HG03097 (cell line): Measurements from ENCODE around the gene NHSL1.

Experiments used
- ATAC-seq: cut with Tn5 transposase; IDR thresholded peaks from one replicate; pipeline ENCODE4 v1.9.1; 2021; ENCODE audit not compliant: unreplicated experiment, low FRiP score

The NHSL1 gene

GRCh38 chr6:138468320-138469015 is 30.8 kb downstream of the NHSL1 start:
- ATAC-seq, result no peak

DNA sequence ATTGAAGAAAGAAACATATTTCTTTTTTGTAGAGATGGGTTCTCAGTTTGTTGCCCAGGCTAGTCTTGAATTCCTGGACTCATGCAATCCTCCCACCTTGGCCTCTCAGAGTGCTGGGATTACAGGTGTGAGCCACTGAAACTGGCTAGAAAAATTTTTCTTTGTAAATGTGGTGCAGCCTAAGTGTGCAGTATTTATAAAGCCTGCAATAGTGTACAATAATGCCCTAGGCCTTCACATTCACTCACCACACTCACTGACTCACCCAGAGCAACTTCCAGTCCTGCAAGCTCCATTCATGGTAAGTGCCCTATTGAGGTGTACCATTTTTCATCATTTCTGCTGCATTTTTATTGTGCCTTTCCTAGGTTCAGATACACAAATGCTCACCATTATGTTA is 31.4 kb downstream of the NHSL1 start:
- ATAC-seq, result no peak

- ATAC-seq, result no peak
These were observed 34.2 kb downstream of the NHSL1 start for GRCh38 chr6:138465007-138465645.

GRCh38 chr6:138464085-138464484 is 35.2 kb downstream of the NHSL1 start:
- ATAC-seq, result no peak

- ATAC-seq, result no peak
These were observed 37.6 kb downstream of the NHSL1 start for GRCh38 chr6:138461647-138462046.

DNA sequence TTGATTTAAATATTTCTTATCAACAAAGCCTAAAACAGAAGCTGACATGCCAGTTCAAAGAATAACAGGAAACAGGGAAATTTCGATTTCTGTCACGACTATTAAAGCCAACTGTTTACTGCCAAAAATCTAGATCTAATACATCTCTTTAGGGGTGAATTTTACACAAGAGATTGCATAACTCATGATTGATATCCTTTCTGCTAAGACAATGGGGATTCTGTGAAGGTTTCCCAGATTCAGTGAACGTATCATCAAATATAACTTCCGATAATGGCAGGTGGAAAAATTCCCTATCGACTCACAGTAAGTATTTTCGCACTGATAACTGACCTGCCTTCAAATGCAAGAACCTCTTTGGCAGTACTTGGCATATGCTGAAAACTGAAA is 42.9 kb downstream of the NHSL1 start:
- ATAC-seq, result no peak

DNA sequence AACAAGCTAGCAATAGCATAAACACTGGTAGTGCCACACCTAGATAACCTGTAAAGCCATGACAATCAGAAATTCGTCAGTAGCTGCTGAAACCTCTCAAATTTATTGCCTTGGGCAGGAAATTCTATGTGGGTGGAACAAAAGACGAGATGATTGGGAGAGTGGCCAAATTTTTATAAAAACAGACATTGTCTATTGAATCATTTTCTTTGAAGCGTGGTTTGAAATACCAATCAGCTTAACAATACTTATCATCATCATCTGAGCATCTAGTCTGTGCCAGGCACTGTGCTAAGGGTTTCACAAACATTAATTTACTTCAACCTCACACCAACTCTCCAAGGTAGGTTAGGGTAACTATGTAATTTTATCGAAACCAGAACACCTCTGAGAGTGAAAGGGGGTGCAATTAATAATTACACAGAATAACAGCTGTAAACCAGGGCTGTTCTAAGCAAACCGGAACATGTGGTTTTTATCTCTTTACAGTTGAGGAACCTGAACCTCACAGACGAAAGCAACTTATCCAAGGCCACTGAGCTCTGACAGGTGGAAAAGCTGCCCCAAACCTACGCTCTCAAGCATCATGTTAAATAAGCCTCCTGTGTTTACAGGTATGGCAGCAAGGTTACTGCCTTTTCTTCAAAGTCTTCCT is 43.4 kb downstream of the NHSL1 start:
- ATAC-seq, result peak; percentile 97

- ATAC-seq, result no peak
These were observed 44.1 kb downstream of the NHSL1 start for GRCh38 chr6:138454981-138455706.

DNA sequence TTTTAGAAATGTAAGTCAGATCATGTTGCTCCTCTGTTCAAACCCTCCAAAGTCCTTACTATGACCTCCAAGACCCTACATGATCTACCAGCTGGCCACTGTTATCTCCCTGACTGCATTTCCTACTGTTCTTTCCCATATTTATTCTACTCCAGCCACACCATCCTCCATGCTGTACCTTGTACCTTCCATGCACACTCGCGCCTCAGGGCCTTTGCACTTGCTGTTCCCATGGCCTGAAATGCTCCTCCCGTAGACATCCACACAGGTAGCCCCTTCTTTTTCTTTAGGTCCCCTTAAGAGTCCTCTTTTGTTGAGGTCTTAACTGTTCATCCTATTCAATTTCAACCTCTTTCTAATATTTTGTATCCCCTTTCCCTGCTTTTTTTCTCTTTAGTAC is 48.3 kb downstream of the NHSL1 start:
- ATAC-seq, result no peak

DNA sequence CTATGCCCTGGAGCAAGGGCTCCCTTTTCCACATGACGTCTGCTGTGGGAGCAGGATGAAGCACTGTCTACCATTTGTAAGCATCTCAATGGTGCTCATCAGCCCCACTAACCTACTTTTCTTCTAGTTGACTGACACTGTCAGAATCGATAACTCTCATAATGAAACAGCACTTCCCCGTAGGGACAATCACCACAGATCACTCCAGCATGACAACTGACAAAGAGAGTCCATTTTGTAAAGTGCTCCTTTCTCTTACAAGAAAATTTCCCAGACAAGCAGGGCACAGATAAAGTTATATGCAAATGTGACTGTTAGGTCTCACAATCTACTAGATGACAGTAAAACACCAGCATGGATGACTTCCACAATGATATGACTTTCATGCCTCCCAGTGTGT is 48.8 kb downstream of the NHSL1 start:
- ATAC-seq, result no peak

DNA sequence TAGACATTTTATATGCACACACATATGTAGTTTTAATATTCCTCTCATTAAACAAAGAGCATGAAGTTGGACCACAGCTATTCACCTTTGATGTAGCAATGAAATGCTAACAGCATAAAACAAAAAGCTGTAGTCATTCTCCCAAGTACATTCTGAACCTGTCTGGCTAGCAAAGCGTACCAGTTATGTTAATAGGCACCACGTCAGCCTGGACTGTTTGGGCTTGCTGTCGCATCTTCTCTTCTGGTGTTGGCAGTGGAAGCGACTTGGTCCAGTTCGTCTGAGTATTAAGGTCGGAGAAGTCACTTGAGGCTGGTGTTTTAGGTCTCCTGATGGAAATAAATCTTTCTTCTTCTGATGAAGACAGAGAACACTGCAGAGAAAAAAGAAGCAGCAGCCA is 52.5 kb downstream of the NHSL1 start:
- ATAC-seq, result no peak

- ATAC-seq, result no peak
These were observed 55.3 kb downstream of the NHSL1 start for GRCh38 chr6:138443979-138444378.

GRCh38 chr6:138442663-138443062 is 56.6 kb downstream of the NHSL1 start:
- ATAC-seq, result no peak

DNA sequence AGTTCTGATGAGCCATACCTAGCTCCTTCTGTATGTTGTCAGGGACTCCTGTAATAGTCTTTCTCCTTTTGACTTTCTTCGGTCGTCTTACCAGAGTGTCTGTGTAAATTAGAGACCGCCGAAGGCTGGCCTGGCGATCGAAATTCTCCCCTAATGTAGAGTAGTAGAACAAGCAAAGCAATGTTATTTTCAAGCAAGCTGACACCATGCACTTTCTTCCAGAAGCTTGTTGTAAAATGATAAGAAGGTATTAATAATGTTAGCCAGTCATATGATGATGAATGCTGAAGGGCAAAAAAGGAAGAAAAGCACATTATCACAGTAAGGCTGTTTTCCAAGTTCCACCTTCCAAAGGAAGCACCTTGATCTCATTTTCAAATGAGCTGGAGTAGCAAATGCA is 57.3 kb downstream of the NHSL1 start:
- no peak for ATAC-seq

- no peak for ATAC-seq
These were observed 58.4 kb downstream of the NHSL1 start for GRCh38 chr6:138440758-138441357.

- no peak for ATAC-seq
These were observed 59.0 kb downstream of the NHSL1 start for GRCh38 chr6:138440296-138440695.

GRCh38 chr6:138439546-138439945 is 59.7 kb downstream of the NHSL1 start:
- ATAC-seq, result no peak

DNA sequence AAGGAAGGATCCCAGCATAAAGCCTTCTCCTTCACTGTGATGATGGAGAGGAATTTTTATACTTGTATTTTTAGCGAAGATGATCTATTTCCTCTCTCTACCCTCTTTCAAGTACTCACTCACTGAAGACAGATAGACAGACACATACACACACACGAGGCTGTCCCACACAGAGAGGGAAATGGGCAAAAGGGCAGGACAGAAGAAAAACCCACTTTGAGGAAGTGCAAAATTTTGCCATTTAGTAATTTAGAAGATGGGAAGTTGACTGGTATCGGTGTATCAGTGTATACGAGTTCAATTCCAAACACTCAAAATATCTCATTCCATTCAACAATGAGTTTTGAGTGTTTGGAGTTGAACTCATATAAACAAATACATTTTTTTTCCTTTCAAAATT is 64.4 kb downstream of the NHSL1 start:
- ATAC-seq, result no peak

DNA sequence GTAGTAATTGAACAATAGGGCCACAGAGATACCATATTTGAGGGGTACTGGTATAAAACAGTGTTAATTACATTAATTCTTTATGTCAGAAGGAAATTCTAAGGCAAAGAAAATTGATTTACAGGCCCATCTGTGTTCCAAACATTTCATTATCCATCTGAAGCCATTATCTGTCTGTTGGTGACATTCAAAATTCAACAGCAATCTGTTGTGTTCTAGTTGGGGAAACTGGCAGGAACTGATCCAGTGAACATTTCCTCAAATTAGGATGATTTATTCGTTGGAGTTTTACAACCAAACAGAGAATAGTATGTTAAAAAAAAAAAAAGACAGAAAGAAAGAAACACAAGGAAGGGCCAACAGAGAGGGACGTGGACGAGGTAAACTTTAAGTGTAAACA is 65.2 kb downstream of the NHSL1 start:
- no peak for ATAC-seq

- ATAC-seq, result no peak
These were observed 67.3 kb downstream of the NHSL1 start for GRCh38 chr6:138432063-138432356.
